Smooth muscle cell (in vitro differentiated cells): ENCODE results near the gene PAX7. TPM values are rescaled to one million over a fixed set of nuclear protein-coding genes. Genes with fewer than 3 reads are reported as not detected.
A peak's percentile ranks its signal among the peaks of the same experiment; 100 is the strongest.

Source experiments
- DNase-seq: peaks from one replicate; lab custom pipeline; 2025; ENCODE audit not compliant: unreplicated experiment; lab: John Stamatoyannopoulos, UW
- H2AFZ ChIP-seq: fragments of 200-600 bp; sonication (generic); 2 replicates; pipeline ENCODE4 v1.6.0; 2016; ENCODE audit warnings: antibody characterized with exemption, low read depth, mild to moderate bottlenecking
- H3F3A ChIP-seq: fragments of 200-600 bp; sonication (generic); 2 replicates; pipeline ENCODE4 v1.6.0; 2017; ENCODE audit warnings: antibody characterized with exemption, low read depth
- H3K27ac ChIP-seq: fragments of 200-600 bp; sonication (generic); 2 replicates; pipeline ENCODE4 v1.5.1; 2016; ENCODE audit warnings: low read depth, mild to moderate bottlenecking
- H3K27me3 ChIP-seq: fragments of 200-600 bp; sonication (generic); 2 replicates; pipeline ENCODE4 v1.6.1; 2016; ENCODE audit warnings: low read depth, mild to moderate bottlenecking
- H3K36me3 ChIP-seq: fragments of 200-600 bp; sonication (generic); 2 replicates; pipeline ENCODE4 v1.5.1; 2016; ENCODE audit warnings: low read depth
- H3K4me1 ChIP-seq: fragments of 200-600 bp; sonication (generic); 2 replicates; pipeline ENCODE4 v1.5.1; 2016; ENCODE audit warnings: low read depth
- H3K4me2 ChIP-seq: fragments of 200-600 bp; sonication (generic); 2 replicates; pipeline ENCODE4 v1.6.0; 2016; ENCODE audit warnings: mild to moderate bottlenecking
- H3K4me3 ChIP-seq: fragments of 200-600 bp; sonication (generic); 2 replicates; pipeline ENCODE4 v1.5.1; 2016; ENCODE audit warnings: mild to moderate bottlenecking
- H3K79me2 ChIP-seq: fragments of 200-600 bp; sonication (generic); 2 replicates; pipeline ENCODE4 v1.6.0; 2016; ENCODE audit warnings: low read depth, mild to moderate bottlenecking
- H3K9ac ChIP-seq: fragments of 200-600 bp; sonication (generic); 2 replicates; pipeline ENCODE4 v1.6.0; 2016; ENCODE audit warnings: low read depth
- H3K9me3 ChIP-seq: fragments of 200-600 bp; sonication (generic); replicated peaks from 2 replicates; pipeline ENCODE4 v1.5.1; 2016; ENCODE audit warnings: low read depth
- H4K20me1 ChIP-seq: fragments of 200-600 bp; sonication (generic); 2 replicates; pipeline ENCODE4 v1.6.0; 2016; ENCODE audit warnings: low read depth
- CTCF ChIP-seq: fragments of 200-600 bp; sonication (generic); IDR thresholded peaks from 2 replicates; pipeline ENCODE4 v1.5.1; 2017; ENCODE audit warnings: borderline replicate concordance, mild to moderate bottlenecking, antibody characterized with exemption; ENCODE audit not compliant: insufficient read depth, poor library complexity, severe bottlenecking
- WGBS: methylation state at CpG from one replicate; pipeline ENCODE4 v1.1.7; 2016; ENCODE audit warnings: low lambda C conversion rate; 5-methylcytosine and 5-hydroxymethylcytosine counted together
- polyA plus RNA-seq: library from polyadenylated mRNA; unstranded; fragments of >200 nt; fragmentation: Nextera tagmentation; extraction: Ambion mirVana; gene quantifications from 2 replicates; pipeline ENCODE4 v1.2.1, GENCODE V29; 2016
- total RNA-seq: library from RNA; depleted of rRNA; stranded (reverse); fragments of >200 nt; gene quantifications from 2 replicates; pipeline ENCODE4 v1.2.3, GENCODE V29; 2014

PAX7 gene
- total and polyA plus RNA-seq, 2 experiments from 2014 or later, result not detected

- no peaks in the 10 kb centered on the region for H3K36me3 ChIP-seq
- no peak for DNase-seq
- no peak overlapping the region for H3K4me3 ChIP-seq
- H2AFZ ChIP-seq, result no peak overlapping the region
- no peaks in the 10 kb centered on the region for H3F3A ChIP-seq
- no peak overlapping the region for H3K27ac ChIP-seq
- H3K4me1 ChIP-seq, result peaks cover 70% of the 10 kb centered on the region
- peaks cover 100% of the 10 kb centered on the region for H3K27me3 ChIP-seq
- H3K9ac ChIP-seq, result no peak overlapping the region
- no peak for TF ChIP-seq CTCF
- no peak overlapping the region for H3K4me2 ChIP-seq
- no peaks in the 10 kb centered on the region for H3K9me3 ChIP-seq
- H3K79me2 ChIP-seq, result no peaks in the 10 kb centered on the region
- no peaks in the 10 kb centered on the region for H4K20me1 ChIP-seq
- 2% methylated on average over 44 of the region's 49 CpGs for WGBS
Measured at GRCh38 chr1:18641005-18641941, 10.6 kb downstream of the PAX7 start.

- under 1% methylated on average over 18 of the region's 22 CpGs for WGBS
- H3K4me1 ChIP-seq, result peaks cover 67% of the 10 kb centered on the region
- H3K36me3 ChIP-seq, result no peaks in the 10 kb centered on the region
- no peak overlapping the region for H3K27ac ChIP-seq
- no peaks in the 10 kb centered on the region for H3F3A ChIP-seq
- no peaks in the 10 kb centered on the region for H4K20me1 ChIP-seq
- H3K9ac ChIP-seq, result no peak overlapping the region
- no peak for TF ChIP-seq CTCF
- peaks cover 100% of the 10 kb centered on the region for H3K27me3 ChIP-seq
- DNase-seq, result no peak
- no peak overlapping the region for H3K4me2 ChIP-seq
- H3K79me2 ChIP-seq, result no peaks in the 10 kb centered on the region
- H3K4me3 ChIP-seq, result no peak overlapping the region
- H2AFZ ChIP-seq, result no peak overlapping the region
- H3K9me3 ChIP-seq, result no peaks in the 10 kb centered on the region
Measured at GRCh38 chr1:18642278-18643095, 11.8 kb downstream of the PAX7 start.

GRCh38 chr1:18643154-18644012, 12.7 kb downstream of the PAX7 start:
- Histone ChIP-seq H3K27ac (no peak overlapping the region), H3K9ac (no peak overlapping the region), H2AFZ (no peak overlapping the region), H3K79me2 (no peaks in the 10 kb centered on the region), H3K27me3 (peaks cover 100% of the 10 kb centered on the region), H3K4me2 (peak overlapping the region; percentile 72), H4K20me1 (no peaks in the 10 kb centered on the region), H3K36me3 (no peaks in the 10 kb centered on the region), H3K9me3 (no peaks in the 10 kb centered on the region), H3K4me3 (no peak overlapping the region), H3K4me1 (peaks cover 63% of the 10 kb centered on the region), H3F3A (no peaks in the 10 kb centered on the region)
- no peak for DNase-seq
- 2% methylated on average over 72 of the region's 73 CpGs for WGBS
- no peak for TF ChIP-seq CTCF
